Astrocyte (in vitro differentiated cells and primary cell): Measurements from ENCODE around the gene LEMD1.

Experiments
- EZH2 ChIP-seq: IDR thresholded peaks from 2 replicates; pipeline ENCODE4 v1.6.1; 2012; ENCODE audit warnings: mild to moderate bottlenecking, low read length, inconsistent platforms; ENCODE audit not compliant: insufficient read depth
- TF ChIP-seq, protein P1 (sequence below): IDR thresholded peaks from 2 replicates; pipeline ENCODE4 v1.5.1; 2011; ENCODE audit warnings: low read depth, mild to moderate bottlenecking, inconsistent platforms, low read length, moderate library complexity; ENCODE audit not compliant: insufficient read depth

DNA sequence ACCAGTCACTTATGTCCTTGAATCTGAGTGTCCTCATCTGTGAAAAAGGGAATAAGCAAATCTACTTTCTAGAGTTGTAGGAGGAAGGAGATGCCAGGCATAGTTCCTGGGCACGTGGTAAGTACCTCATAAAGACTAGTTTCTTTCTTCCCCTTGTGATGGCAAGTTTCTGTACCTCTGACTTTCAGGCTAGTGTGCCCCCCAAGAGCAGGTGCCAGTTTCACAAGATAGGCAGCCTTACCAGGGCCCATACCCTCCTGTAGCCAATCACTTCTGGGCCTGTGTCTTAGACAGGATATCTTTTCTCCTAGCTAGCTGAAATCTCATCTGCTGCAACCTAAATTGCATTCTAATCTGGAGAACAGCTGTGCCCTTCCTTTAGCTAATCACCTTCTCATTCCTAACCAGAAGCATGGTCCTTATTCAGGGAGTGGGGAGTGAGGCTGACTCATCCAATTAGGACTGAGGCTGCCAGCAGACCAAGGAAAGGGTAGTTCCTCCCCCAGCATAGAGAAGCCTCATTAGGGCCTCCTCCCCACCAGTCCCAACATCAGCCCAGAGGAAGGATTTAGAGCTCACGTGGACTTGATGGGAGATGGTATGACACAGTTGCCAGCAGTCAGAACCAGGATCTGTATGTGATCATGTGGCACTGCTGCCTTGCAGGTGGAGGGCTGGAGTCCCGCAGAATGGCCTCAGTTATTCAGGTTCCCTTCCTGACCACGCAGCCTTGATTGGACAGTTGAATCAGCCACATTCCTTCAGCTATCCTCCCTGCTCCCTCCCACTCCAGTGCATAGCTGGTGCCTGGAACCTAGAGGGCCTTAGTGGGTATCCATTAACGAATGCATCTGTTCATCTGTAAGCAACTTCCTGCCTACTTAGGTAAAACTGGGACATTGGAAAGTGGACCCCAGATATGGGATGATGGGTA lies 73.0 kb downstream of the LEMD1 start:
- TF ChIP-seq, protein P1, sequence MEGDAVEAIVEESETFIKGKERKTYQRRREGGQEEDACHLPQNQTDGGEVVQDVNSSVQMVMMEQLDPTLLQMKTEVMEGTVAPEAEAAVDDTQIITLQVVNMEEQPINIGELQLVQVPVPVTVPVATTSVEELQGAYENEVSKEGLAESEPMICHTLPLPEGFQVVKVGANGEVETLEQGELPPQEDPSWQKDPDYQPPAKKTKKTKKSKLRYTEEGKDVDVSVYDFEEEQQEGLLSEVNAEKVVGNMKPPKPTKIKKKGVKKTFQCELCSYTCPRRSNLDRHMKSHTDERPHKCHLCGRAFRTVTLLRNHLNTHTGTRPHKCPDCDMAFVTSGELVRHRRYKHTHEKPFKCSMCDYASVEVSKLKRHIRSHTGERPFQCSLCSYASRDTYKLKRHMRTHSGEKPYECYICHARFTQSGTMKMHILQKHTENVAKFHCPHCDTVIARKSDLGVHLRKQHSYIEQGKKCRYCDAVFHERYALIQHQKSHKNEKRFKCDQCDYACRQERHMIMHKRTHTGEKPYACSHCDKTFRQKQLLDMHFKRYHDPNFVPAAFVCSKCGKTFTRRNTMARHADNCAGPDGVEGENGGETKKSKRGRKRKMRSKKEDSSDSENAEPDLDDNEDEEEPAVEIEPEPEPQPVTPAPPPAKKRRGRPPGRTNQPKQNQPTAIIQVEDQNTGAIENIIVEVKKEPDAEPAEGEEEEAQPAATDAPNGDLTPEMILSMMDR: no peak
- no peak for TF ChIP-seq EZH2
